Measurements from ENCODE around the gene YPEL2.

GRCh38 chr17:59365383-59365981 lies 34.0 kb downstream of the YPEL2 start:
- no peak for TF ChIP-seq CTCF (IDR thresholded peaks at IDR 0.05)
- TF ChIP-seq CEBPB (IDR thresholded peaks at IDR 0.05): no peak
- no peak for TF ChIP-seq POLR2A (IDR thresholded peaks at IDR 0.05; ENCODE audit: low read length)
- no peak for TF ChIP-seq JUNB (IDR thresholded peaks at IDR 0.05)
- no peak for TF ChIP-seq EP300 (IDR thresholded peaks at IDR 0.05)
- TF ChIP-seq RAD21 (conservative IDR thresholded peaks at IDR 0.05 in 1 of 2, IDR thresholded peaks at IDR 0.05 in 1 of 2): no peak
- no peak for TF ChIP-seq SMC3 (IDR thresholded peaks at IDR 0.05)
- TF ChIP-seq, protein P1, sequence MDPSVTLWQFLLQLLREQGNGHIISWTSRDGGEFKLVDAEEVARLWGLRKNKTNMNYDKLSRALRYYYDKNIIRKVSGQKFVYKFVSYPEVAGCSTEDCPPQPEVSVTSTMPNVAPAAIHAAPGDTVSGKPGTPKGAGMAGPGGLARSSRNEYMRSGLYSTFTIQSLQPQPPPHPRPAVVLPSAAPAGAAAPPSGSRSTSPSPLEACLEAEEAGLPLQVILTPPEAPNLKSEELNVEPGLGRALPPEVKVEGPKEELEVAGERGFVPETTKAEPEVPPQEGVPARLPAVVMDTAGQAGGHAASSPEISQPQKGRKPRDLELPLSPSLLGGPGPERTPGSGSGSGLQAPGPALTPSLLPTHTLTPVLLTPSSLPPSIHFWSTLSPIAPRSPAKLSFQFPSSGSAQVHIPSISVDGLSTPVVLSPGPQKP (IDR thresholded peaks at IDR 0.05; ENCODE audit: low read depth, low read length): no peak
- TF ChIP-seq, protein P2, sequence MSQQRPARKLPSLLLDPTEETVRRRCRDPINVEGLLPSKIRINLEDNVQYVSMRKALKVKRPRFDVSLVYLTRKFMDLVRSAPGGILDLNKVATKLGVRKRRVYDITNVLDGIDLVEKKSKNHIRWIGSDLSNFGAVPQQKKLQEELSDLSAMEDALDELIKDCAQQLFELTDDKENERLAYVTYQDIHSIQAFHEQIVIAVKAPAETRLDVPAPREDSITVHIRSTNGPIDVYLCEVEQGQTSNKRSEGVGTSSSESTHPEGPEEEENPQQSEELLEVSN (IDR thresholded peaks at IDR 0.05; ENCODE audit: borderline replicate concordance, low read depth): no peak

Data from A549 (cell line).